ENCODE measurements around the gene DRICH1. TPM values are rescaled to one million over a fixed set of nuclear protein-coding genes. Genes with fewer than 3 reads are reported as not detected.

Gene DRICH1
- total and polyA plus RNA-seq, 2 of the 13 experiments (the other 11 are each of a cell fraction or from before 2014, with no cell fraction given), result 0.22 to 0.66 TPM

DNA sequence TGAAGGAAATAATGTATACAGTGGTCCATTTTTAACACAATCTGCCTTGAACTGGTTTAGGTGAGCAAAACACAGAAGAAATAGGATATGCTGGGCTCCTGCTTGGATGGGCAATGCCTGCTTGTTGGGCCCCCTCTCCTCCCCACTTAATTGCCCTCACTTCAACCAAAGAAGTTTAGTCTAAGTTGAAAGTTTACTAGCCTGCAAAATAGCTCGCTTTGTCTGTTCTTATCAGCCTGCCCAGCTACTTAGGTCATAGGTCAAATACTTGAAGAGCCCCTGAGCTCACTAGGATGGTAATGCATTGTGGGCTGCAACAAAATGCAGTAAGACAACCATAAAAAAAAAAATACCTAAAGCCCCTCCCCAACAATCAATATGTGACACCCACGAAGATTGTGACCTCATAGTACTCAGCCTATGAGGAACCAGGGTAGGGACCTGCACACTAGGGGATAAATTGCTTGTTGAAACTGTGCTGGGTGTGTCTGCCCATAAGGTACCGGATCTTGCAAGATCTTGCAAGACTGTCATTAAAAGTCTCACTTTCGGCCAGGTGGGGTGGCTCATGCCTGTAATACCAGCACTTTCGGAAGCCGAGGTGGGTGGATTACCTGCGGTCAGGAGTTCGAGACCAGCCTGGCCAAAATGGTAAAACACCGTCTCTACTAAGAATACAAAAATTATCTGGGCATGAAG, 10.9 kb downstream of the DRICH1 start (continued):
- TF ChIP-seq ZNF547 (CRISPR knock-in tag; IDR thresholded peaks at IDR 0.05), result no peak
- TF ChIP-seq, protein P1, sequence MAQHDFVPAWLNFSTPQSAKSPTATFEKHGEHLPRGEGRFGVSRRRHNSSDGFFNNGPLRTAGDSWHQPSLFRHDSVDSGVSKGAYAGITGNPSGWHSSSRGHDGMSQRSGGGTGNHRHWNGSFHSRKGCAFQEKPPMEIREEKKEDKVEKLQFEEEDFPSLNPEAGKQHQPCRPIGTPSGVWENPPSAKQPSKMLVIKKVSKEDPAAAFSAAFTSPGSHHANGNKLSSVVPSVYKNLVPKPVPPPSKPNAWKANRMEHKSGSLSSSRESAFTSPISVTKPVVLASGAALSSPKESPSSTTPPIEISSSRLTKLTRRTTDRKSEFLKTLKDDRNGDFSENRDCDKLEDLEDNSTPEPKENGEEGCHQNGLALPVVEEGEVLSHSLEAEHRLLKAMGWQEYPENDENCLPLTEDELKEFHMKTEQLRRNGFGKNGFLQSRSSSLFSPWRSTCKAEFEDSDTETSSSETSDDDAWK (CRISPR knock-in tag; IDR thresholded peaks at IDR 0.05), result no peak
- TF ChIP-seq, protein P2, sequence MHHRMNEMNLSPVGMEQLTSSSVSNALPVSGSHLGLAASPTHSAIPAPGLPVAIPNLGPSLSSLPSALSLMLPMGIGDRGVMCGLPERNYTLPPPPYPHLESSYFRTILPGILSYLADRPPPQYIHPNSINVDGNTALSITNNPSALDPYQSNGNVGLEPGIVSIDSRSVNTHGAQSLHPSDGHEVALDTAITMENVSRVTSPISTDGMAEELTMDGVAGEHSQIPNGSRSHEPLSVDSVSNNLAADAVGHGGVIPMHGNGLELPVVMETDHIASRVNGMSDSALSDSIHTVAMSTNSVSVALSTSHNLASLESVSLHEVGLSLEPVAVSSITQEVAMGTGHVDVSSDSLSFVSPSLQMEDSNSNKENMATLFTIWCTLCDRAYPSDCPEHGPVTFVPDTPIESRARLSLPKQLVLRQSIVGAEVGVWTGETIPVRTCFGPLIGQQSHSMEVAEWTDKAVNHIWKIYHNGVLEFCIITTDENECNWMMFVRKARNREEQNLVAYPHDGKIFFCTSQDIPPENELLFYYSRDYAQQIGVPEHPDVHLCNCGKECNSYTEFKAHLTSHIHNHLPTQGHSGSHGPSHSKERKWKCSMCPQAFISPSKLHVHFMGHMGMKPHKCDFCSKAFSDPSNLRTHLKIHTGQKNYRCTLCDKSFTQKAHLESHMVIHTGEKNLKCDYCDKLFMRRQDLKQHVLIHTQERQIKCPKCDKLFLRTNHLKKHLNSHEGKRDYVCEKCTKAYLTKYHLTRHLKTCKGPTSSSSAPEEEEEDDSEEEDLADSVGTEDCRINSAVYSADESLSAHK (CRISPR knock-in tag; IDR thresholded peaks at IDR 0.05; ENCODE audit: borderline replicate concordance), result no peak
- no peak for TF ChIP-seq MYNN (CRISPR knock-in tag; IDR thresholded peaks at IDR 0.05; ENCODE audit: low read depth)
- TF ChIP-seq ZSCAN21 (CRISPR knock-in tag; IDR thresholded peaks at IDR 0.05; ENCODE audit: borderline replicate concordance), result no peak
- no peak for TF ChIP-seq ZNF616 (CRISPR knock-in tag; IDR thresholded peaks at IDR 0.05; ENCODE audit: low read depth)
- TF ChIP-seq, protein P3, sequence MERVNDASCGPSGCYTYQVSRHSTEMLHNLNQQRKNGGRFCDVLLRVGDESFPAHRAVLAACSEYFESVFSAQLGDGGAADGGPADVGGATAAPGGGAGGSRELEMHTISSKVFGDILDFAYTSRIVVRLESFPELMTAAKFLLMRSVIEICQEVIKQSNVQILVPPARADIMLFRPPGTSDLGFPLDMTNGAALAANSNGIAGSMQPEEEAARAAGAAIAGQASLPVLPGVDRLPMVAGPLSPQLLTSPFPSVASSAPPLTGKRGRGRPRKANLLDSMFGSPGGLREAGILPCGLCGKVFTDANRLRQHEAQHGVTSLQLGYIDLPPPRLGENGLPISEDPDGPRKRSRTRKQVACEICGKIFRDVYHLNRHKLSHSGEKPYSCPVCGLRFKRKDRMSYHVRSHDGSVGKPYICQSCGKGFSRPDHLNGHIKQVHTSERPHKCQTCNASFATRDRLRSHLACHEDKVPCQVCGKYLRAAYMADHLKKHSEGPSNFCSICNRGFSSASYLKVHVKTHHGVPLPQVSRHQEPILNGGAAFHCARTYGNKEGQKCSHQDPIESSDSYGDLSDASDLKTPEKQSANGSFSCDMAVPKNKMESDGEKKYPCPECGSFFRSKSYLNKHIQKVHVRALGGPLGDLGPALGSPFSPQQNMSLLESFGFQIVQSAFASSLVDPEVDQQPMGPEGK (CRISPR knock-in tag; IDR thresholded peaks at IDR 0.05), result peak; percentile 63
- TF ChIP-seq ZNF776 (CRISPR knock-in tag; IDR thresholded peaks at IDR 0.05), result no peak
- TF ChIP-seq ZFP90 (CRISPR knock-in tag; IDR thresholded peaks at IDR 0.05; ENCODE audit: borderline replicate concordance), result no peak
- no peak for TF ChIP-seq SMAD1 (CRISPR knock-in tag; IDR thresholded peaks at IDR 0.05; ENCODE audit: borderline replicate concordance, low read depth)
- TF ChIP-seq NCOA2 (CRISPR knock-in tag; IDR thresholded peaks at IDR 0.05), result no peak
- no peak for TF ChIP-seq ZNF678 (CRISPR knock-in tag; IDR thresholded peaks at IDR 0.05)
- TF ChIP-seq CAMTA2 (CRISPR knock-in tag; IDR thresholded peaks at IDR 0.05; ENCODE audit: borderline replicate concordance), result no peak
- TF ChIP-seq GATA4 (IDR thresholded peaks at IDR 0.05; ENCODE audit: borderline replicate concordance, low read depth), result no peak
- no peak for TF ChIP-seq KDM2A (CRISPR knock-in tag; IDR thresholded peaks at IDR 0.05; ENCODE audit: borderline replicate concordance, low read depth)
- no peak for TF ChIP-seq ZNF30 (CRISPR knock-in tag; IDR thresholded peaks at IDR 0.05)
- no peak for TF ChIP-seq PHF20 (CRISPR knock-in tag; IDR thresholded peaks at IDR 0.05)
- TF ChIP-seq EP300 (IDR thresholded peaks at IDR 0.05; ENCODE audit: low read depth in 2 of 2, low read length in 2 of 2), result 0 out of 4 replicates have a peak, but pooled peaks of 1 of the 2 experiments have one; percentile 20
- TF ChIP-seq EP300 (CRISPR knock-in tag; IDR thresholded peaks at IDR 0.05; ENCODE audit: borderline replicate concordance), result no peak
- TF ChIP-seq SRSF9 (IDR thresholded peaks at IDR 0.05; ENCODE audit: borderline replicate concordance, insufficient read depth, low read depth, low read length, poor library complexity, severe bottlenecking), result no peak
- peak; percentile 78 for TF ChIP-seq NR2F6 (IDR thresholded peaks at IDR 0.05)
- TF ChIP-seq NR2F6 (CRISPR knock-in tag; IDR thresholded peaks at IDR 0.05), result peak; percentile 53; the same call in 1 of the 2 replicates
- no peak for TF ChIP-seq FOSL1 (CRISPR knock-in tag; IDR thresholded peaks at IDR 0.05; ENCODE audit: borderline replicate concordance)
